ENCODE data around the gene ALPP.
"Not testable (repeated sequence)": the region's sequence is repeated elsewhere in the genome, so short reads cannot be mapped to it uniquely, and the experiment has no call there.

Gene ALPP

DNA sequence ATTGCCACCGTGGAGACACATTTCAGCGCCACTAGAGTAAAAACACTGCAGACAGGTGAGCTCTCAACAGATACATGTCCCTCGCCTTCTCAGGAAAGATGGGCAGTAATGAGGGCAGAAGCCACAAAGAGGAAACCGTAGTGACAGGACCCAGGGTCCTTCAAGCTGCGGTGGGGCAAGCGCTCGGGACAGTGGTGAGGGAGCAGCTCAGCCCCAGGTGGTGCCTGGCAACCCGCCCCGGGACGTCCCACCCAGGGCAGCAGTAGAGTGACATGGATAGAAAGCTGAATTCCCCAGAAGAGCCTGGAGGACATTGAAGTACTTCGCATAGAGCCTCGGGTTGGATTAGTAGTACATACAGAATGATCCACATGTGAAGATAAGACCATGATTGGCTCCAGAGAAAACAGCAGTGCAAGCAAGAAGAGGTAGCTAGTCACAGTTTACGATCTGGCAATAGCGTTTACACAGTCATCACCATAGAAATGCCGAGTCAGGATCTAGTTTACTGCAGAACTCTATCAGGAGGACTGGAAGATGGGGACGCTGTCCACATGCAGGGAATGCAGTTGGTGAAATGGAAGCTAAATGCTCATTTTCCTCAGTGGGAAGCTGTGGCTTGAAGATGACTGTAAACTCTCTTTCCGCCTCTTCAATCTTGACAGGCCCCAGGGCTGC lies 37.4 kb upstream of the ALPP start:
- DNase-seq: no peak

GRCh38 chr2:232341739-232342126 lies 36.8 kb upstream of the ALPP start:
- DNase-seq: no peak

DNA sequence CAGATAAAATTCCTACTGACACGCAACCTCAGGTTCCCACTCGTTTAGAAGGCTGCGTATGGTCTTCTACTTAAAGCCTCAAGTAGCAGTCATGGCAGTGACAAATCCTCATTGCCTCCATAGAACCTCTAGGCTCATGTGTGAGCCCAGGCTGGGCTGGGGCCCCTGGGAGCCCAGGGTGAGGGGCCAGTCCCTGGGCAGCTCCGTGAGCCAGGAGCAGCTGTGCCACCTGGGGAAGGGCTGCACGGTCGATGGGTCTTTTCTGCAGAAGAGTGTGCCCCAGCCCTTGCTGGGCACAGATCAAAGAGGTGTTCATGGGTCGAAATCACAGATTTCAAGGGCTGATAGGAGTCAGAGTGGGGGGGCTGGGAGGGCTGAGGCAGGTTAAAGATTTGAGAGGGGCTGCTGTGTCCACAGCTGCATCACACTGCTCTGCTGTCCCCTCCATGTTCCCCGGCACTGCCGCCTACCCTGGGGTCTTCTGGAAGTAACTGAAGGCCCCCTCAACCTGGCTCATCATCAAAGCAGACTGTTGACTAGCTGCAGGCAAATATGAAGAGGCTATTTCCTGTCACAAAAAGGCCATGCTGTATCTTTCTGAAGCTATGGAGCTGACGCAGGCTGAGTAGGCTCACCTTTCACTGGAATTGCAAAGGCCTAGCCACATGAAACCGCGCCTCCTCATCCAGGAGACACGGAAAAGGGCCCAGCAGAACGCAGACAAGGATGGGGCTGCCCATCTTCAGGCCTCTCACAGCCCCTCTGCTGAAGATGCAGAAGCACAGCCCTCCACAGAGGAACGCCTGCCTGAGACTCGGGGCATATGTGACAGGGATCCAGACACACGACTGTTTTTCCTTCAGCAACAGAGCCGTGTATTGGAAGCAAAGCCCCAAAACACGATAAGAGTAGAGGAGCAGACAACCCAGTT lies 35.7 kb upstream of the ALPP start:
- DNase-seq: no peak

- DNase-seq: no peak
Measured at GRCh38 chr2:232343821-232344220, 34.7 kb upstream of the ALPP start.

DNA sequence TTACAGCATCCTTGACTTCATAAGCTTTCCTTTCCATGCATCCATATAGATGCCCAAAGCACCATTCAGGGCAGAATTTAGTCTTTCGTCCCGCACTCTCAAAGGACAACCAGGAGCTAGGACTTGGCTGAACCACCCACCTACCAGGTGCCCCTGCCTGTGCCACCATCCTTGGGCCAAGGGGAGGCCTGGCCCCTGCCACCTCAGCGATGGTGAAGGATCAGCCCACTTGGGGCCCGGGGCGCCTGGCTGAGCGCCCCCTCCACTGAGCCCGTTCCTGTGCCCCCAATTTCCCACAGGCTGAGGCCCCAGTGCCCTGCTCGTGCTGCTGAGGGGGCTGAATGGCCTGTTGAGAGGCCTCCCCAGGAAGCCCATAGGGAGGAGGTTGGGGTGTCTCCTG lies 33.3 kb upstream of the ALPP start:
- no peak for DNase-seq

DNA sequence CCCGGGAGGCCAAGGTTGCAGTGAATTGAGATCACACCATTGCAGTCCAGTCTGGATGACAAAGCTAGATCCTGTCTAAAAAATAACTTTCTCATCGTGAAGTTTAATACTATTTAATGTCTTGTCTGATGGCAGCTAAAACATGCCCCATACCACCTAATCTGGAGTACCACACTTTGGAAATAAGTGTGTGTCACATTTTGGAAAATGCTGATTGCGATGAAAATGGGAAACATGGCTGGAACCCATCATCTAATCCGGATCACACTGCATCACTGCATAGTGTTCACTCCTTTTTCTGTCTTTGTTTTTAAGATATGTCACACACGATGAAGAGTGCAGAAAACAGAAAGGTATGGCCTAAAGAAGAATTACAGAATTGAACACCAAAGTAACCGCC lies 31.2 kb upstream of the ALPP start:
- no peak for DNase-seq

- no peak for DNase-seq
Measured at GRCh38 chr2:232348936-232349335, 29.6 kb upstream of the ALPP start.

- DNase-seq: no peak
Measured at GRCh38 chr2:232349546-232349945, 29.0 kb upstream of the ALPP start.

DNA sequence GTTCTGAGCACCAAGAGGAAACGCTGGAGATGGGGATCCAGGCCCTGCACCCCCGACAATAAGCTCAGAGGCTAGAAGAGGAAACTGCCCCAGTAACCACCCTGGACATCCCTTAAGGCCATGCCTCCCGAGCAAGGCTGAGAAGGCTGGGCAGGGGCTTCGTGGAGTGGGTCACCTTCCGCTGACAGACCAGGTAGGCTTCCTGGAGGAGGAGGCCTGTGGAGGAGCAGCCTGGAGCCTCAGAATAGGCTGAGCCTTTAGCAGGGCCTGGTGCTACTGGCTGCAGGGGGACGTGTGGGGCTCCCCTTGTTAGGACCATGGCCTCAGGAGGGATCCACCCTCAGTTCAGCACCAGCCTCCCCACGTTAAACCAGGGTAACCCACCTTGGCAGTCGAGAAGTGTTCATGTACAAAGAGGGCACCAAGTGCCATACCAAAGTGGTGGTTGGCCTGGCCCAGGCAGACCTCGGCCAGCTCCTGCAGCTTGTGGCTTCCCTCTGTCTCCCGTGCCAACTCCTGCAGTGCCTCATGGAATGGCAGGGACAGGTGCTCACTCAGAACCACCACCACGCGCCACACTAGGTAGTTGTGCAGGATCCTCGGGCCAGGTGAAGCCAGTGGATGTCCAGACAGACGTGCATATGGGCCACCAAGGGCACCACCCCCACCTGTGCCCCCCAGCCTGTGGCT lies 28.5 kb upstream of the ALPP start:
- DNase-seq: no peak

GRCh38 chr2:232350804-232351685 lies 27.5 kb upstream of the ALPP start:
- DNase-seq: no peak

DNA sequence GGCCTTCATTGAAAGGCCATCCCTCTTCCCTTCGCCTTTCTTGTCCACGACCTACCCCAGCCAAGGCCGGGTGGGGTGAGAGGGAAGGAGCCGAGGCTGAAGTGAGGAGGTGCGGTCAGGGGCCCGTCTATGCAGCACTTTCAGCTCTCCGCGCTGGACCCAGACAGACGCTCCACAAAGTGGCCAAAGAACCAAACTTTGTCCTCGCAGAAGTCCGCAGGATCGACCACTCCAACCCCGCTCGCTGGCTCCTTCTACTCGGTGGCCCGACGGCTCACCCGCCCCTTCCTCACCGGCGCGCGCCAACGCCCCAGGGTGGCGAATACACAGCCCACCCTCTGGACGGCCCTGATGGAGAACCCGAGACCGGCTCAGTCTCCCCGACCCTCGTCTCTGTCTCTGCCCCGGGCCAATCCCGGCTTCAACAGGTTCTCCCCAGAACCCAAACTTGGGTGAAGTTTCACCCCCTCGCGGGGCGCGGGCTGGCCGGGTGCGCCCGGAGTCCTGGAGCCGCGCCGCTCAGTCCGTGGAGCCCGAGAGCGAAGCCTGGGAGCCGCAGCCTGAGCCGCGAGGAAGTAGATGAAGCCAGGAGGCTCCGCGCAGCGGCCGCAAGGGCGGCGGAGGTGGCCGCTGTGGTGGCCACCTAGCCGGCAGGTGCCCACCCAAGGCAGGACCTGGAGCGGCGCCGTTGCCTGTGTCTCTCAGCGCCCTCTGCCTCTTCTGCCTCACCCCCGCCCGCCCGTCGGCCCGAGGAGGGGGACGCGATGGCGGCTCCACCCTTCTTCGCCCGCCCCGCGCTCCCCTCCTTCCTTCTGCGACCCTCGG lies 26.7 kb upstream of the ALPP start:
- no peak for DNase-seq

- no peak for DNase-seq
Measured at GRCh38 chr2:232352511-232353091, 25.9 kb upstream of the ALPP start.

GRCh38 chr2:232353096-232353495 lies 25.5 kb upstream of the ALPP start:
- DNase-seq: no peak

- no peak for DNase-seq
Measured at GRCh38 chr2:232353660-232354059, 24.9 kb upstream of the ALPP start.

DNA sequence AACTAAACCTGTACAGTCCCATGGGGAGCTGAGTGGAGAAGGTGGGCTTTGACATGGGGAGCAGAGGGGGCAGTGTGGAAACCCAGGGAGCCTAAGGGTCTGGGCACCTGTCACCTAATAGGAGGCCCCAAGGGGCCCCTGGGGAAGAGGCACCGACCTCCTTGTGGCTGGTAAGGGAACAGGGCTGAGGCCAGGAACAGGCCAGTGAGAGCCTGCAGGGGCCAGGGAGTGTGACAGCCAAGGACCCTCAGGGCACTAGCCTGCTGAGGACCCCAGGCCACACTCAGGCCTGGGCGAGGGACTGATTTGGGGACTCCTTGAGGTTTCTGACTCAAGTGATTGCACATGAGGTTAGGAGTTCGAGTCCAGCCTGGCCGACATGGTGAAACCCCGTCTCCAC lies 24.5 kb upstream of the ALPP start:
- no peak for DNase-seq

DNA sequence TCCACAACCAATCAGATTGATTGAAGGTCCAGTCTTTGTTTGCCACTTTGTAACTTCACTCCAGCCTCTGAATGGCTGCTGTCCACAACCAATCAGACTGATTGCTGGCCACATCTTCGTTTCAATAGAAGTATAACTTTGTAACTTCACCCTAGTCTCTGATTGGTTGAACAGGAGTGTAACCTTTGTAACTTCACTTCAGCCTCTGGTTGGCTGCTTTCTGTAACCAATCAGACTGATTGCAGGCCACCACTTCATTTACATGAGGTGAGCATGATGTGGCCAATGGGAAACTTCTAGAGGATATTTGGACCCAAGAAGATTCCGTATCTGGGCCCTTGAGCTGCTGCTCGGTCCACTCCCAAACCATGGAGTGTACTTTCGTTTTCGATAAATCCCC lies 16.9 kb upstream of the ALPP start:
- DNase-seq: no peak

GRCh38 chr2:232362174-232362900 lies 16.2 kb upstream of the ALPP start:
- no peak for DNase-seq

GRCh38 chr2:232363064-232363783 lies 15.3 kb upstream of the ALPP start:
- DNase-seq: not testable (repeated sequence)

GRCh38 chr2:232363784-232364615 lies 14.6 kb upstream of the ALPP start:
- DNase-seq: no peak

Data from DMS 273 treated with DMSO at 0.1 percent for 48 hours (cell line).